CD4-positive, alpha-beta T cell treated with Interleukin-1 beta for 1 hour (primary cell): ENCODE data around the gene KIF15.

Source experiments
- DNase-seq, 2 donors: peaks; one replicate each; pipeline ENCODE4 v3.0.0-alpha.2; 2020 to 2022

KIF15 gene

DNA sequence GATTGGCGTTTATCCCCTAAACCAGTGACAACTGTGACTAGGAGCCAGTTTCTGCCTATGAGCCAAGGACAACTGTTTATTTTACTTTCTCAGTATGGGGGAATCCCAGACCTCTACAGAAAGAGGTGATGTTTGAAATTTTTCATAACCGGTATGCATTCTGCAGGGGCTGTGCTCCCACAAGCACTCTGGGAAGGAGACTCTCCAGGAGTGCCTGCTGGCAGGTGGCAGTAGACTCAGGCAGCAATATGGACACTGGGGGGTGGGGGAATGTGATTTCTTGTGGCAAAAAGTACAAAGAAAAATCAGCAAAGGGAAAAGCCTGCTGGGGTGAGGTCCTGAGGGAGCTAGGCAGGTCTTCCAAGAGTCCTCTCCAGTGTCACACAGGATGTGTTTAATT, 118.7 kb downstream of the KIF15 start:
- no peak for DNase-seq

DNA sequence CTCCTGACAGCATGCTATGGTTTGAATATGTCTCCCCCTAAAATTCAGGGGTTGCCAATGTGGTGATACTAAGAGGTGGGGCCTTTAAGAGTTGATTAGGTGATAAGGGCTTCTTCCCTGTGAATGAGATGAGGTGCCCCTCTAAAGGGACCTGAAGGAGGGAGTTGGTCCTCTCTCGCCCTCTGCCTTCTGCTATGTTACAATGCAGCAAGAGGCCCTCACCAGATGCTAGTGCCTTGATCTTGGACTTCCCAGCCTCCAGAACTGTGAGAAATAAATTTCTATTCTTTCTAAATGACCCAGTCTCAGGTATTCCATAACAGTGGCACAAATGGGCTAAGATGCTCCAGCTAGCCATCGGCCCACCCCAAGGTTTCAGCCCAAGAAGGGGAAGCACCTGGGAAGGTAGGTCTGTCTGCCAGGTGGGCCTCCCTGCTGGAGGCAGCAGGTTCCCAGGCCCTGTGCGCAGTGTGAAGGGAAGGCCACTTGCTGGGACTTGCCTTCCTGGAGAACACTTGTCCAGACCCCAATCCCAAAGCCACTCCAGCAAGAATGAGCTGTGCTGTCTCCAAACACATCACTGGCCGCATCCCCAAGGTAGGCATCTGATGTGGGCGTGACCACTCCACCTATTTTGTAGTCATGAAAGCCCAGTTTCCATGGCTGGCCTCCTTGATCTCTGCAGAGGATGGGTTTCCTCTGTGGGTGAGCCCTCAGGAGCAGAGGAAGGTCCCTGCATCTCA, 121.8 kb downstream of the KIF15 start:
- DNase-seq: no peak

DNA sequence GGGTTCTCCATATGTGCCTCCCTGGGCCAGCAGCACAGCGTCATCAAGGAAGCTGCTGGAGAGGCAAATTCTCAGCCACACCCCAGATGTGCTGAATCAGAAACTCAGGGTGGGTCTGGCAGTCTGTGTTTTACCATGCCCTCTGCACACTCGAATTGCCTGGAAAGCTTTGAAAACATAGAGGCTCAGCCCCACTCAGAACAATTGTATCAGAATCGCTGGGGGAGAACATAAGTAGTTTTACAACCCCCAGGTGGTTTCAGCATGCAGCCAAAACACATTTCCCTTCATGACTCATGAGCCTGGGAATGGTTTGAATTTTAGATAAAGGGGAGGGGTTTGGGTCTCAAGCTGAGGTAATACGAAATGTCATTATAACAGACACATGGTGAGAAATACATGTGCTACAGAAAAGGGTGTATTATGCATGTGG, 122.4 kb downstream of the KIF15 start:
- no peak for DNase-seq

DNA sequence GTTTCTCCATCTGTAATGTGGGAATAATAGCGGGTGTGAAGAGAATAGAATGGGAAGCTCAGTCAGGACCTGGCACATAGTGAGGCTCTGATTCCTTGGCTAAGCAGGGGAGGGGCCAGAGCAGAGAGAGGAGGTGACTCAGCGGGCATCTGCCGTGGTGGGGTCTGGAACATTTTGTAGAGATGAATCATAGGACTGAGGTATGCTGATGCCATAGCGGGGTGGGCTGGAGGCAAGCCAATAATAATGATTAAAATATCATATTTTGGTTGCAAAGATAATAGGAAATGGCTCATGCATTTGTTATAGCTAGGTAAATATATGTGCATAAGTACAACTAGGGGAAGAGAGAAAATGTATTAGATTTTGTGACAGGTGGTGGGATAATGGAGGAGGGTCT, 124.0 kb downstream of the KIF15 start:
- no peak for DNase-seq

DNA sequence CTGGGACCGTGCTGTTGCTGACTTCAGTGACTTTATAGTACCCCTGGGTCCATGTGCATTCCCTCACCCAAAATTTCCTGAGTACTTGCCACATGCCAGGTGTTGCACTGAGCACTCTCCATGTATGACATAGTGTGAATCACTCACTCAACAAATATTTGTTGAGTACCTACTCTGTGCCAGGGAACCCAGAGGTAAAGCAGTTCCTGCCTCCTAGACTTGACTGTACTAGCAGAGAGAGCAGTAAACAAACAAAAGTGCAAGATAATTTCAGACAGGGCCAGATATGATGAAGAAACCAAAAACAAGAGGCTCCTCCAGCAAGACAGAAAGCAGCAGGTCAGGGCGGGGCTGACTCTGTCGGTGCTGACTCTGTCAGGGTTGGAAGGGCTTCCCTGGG, 125.0 kb downstream of the KIF15 start:
- DNase-seq: no peak

DNA sequence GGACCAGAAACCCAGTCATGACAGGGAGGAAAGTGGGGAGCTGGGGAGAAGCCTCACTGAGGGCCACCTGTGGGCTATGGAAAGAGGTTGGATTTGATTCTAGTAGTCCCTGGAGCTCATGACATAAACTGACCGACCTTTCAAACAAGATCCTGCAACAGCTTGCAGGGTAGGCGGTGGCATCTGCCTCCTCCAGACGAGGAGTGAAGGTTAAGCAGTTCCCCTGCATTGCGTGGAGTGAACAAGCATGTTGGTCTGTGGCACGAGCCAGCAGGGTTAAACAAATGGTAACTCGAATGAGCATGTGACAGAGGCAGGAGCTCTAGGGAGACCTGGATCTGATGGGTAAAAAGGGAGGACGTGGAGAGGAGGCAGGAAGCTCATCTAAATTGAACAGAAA, 125.5 kb downstream of the KIF15 start:
- DNase-seq: no peak

DNA sequence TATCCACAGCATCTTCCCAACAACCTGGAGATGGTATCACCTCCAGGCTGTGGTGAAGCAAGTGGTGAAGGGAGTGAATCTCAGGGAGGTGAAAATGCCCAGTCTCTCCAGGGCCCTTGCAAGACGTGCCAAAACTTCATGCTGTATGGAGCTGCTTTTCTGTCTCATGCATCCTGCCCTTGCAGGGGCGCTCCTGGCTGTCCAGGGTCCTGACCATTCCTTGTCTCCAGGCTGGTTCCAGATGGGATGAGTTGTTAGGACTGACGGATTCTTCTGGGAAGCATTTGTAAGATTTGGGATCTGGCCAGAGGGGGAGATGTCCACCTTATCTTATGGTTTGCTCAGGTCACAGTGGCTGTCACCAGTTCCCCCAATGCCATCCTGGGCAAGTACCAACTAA, 128.7 kb downstream of the KIF15 start:
- no peak for DNase-seq

DNA sequence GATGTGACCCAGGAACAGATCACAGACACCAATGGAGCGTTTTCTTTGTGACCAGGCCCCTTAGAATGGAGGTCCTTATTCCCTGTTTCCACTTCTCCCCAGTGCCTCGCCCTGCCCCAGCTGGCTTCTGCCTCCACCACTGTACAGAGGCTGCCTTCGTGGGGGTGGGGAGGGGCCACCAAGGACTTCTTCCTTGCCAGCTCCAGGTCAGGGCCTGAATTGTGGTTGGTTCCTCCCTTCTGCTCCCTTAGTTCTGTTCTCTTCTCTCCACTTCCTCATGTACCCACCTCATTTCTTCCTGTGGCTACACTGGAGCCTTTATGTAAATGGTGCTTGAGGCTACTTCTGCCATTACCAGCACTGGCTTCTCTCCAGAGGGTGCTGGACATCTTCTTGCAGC, 129.3 kb downstream of the KIF15 start:
- no peak for DNase-seq

DNA sequence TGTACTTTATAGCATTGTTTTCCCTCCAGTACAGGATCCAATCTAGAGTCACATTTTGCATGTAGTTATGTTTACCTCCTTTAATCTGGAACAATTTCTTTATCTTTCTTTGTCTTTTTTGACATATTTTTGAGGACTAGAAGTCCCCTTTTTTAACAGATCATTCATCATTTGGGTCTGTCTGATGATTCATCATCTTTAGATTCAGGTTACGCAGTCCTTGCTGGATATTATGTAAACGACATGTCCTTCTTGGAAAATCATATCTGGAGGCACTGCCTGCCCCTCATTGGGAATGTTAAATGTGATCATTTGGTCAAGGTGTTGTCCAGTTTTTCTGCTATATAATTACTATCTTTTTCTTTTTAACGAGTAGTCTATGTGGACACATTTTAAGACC, 131.1 kb downstream of the KIF15 start:
- DNase-seq: no peak

DNA sequence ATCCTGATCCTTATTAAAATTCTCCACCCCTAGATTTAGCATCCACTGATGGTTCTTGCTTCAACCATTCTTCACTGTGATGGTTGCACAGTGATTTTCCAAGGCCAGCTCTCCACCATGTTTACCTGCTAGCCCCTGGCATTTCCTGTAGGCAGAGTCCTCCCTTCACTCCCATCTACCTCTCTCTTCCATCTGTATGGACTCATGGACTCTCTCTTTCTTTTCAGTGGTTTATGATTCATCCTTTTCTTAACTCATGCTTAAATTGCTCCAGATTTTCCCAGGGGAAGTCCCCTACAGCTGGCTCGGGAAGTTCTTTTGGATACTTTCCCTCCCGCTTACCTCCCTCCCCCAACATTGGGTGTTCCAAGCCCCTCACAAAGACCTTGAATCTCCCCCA, 131.5 kb downstream of the KIF15 start:
- DNase-seq: no peak

DNA sequence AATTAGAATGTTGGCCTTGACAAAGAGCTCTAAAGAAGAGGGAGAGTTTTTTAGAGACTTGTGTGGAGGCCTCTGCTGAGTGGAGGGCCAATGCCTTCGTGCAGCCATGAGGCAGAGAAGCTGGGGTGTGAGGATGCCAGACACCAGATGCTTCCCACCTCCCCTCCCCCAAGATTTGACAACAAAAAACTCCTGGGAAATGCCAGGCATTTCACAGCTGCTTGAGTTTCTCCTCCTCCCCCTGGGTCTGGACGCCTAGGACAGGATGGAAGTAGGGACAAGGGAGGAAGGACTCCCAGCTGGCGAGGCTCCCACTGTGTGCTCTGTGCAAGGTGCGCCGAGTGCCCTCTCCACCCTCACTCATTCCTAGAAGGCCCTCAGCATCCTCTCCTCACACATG, 132.9 kb downstream of the KIF15 start:
- DNase-seq: no peak

DNA sequence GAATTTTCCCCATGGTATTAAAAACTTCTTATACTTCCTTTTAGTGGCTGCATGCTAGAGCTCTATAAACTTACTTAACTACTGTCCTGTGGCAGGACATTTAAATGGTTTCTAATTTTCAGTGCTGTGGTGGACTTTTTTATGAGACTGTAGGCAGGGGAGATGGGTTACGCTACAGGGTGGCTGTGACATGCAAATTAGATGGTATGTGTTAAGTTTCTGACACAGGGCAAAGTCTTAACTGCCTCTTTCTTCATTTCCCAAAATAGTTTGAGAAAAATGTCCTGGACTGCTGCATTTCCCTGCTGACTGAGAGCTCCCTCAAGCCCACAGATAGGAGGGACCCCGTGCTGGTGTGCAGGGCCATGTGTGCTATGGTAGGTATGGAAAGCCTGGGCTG, 134.8 kb downstream of the KIF15 start:
- no peak for DNase-seq

DNA sequence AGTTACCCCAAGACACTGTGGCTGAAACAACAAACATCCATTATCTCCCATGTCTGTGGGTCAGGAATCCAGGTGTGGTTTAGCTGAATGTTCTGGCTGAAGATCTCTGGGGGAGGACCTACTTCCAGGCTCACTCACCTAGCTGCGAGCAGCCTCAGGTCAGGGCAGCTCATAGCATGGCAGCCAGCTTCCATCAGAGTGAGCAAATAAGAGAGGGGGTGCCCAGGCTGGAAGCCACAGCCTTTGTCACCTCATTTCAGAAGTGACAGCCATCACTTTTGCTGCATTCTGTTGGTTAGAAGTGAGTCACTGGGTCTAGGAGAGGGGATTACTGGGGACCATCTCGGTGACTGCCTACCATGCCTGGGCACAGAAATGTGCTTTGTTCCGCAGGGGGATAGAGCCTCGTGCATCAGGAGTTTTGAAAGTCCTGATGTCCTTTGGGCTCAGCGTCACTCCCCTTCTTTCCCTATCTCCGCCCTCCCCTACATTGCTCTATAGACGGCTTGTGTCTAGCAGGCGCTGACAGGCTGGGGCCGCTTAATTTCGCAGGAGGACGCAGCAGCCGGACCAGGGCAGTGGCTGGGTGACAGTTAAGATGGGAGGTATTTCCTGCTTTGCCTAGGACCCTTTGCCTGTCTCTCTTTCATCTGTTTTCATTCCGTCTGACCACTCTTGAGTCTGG, 138.2 kb downstream of the KIF15 start:
- DNase-seq: no peak

DNA sequence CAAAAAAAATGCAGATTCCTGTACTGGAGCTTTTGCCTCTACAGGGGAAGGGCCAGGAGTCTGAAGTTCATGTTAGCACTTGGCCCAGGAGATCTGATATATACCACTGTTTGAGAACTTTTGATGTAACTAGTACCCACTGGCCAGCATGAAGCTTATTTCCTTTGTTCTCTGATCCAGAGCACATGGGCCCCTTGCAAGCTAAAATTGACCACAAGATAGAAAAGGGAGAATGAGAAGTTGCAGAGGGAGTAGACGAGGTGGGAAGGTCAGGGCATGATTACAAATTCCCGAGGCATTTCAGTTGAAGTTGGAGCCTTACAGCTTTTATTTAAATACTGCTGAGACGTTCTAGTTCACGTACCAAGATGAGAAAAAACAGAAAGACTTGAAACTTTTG, 141.0 kb downstream of the KIF15 start:
- no peak for DNase-seq
